PC-3 (cell line): ENCODE measurements around the gene HOXC4. TPM values are rescaled to one million over a fixed set of nuclear protein-coding genes. Genes with fewer than 3 reads are reported as not detected.

Source experiments
- ATAC-seq: fragments of 200-7000 bp; cut with Tn5 transposase; 2 replicates; pipeline ENCODE4 v1.9.1; 2020; ENCODE audit warnings: mild to moderate bottlenecking, moderate library complexity
- BruUV-seq: library from RNA; stranded (reverse); fragments of 400-500 nt; replicated peaks from 2 replicates; lab custom pipeline; 2021; lab: Mats Ljungman, UMichigan
- CTCF ChIA-PET: fragments of 300-600 bp; sonication (Branson Sonifier 250); formaldehyde crosslinking; loops from one replicate; lab custom pipeline; 2022; ENCODE audit warnings: antibody characterized with exemption; lab: Charles Lee
- POLR2A ChIA-PET: fragments of 300-600 bp; sonication (Branson Sonifier 250); formaldehyde crosslinking; loops from one replicate; lab custom pipeline; 2022; ENCODE audit warnings: antibody characterized with exemption; ENCODE audit not compliant: unreplicated experiment; lab: Charles Lee
- DNase-seq: peaks from one replicate; pipeline ENCODE4 v3.0.0-alpha.2; 2015
- H2AFZ ChIP-seq: fragments of 300-600 bp; sonication (generic); 2 replicates; pipeline ENCODE4 v1.6.0; 2016; ENCODE audit warnings: antibody characterized with exemption, low read length
- H3F3A ChIP-seq: fragments of 300-600 bp; sonication (generic); one replicate; pipeline ENCODE4 v1.6.0; 2017; ENCODE audit warnings: antibody characterized with exemption, low read length, control low read depth, mild to moderate bottlenecking; ENCODE audit not compliant: unreplicated experiment
- H3K27ac ChIP-seq: fragments of 300-600 bp; sonication (generic); 2 replicates; pipeline ENCODE4 v1.5.1; 2016; ENCODE audit warnings: mild to moderate bottlenecking, low read length
- H3K27me3 ChIP-seq: fragments of 300-600 bp; sonication (generic); 2 replicates; pipeline ENCODE4 v1.6.1; 2016; ENCODE audit warnings: low read length, mixed read lengths
- H3K36me3 ChIP-seq: fragments of 300-600 bp; sonication (generic); 2 replicates; pipeline ENCODE4 v1.6.1; 2016; ENCODE audit warnings: low read depth, mixed run types, low read length, mixed read lengths
- H3K4me1 ChIP-seq: fragments of 300-600 bp; sonication (generic); 2 replicates; pipeline ENCODE4 v1.5.1; 2016; ENCODE audit warnings: low read length; ENCODE audit not compliant: insufficient read depth
- H3K4me2 ChIP-seq: fragments of 300-600 bp; sonication (generic); 2 replicates; pipeline ENCODE4 v1.6.0; 2016; ENCODE audit warnings: low read length
- H3K4me3 ChIP-seq: fragments of 300-600 bp; sonication (generic); 2 replicates; pipeline ENCODE4 v1.5.1; 2016; ENCODE audit warnings: mild to moderate bottlenecking, low read length, mixed read lengths
- H3K79me2 ChIP-seq: fragments of 300-600 bp; sonication (generic); 2 replicates; pipeline ENCODE4 v1.6.1; 2017; ENCODE audit warnings: low read length, mixed read lengths
- H3K9ac ChIP-seq: fragments of 300-600 bp; sonication (generic); 2 replicates; pipeline ENCODE4 v1.6.0; 2016; ENCODE audit warnings: mild to moderate bottlenecking, low read length
- H3K9me2 ChIP-seq: fragments of 300-600 bp; sonication (generic); replicated peaks from 2 replicates; pipeline ENCODE4 v1.6.1; 2016; ENCODE audit warnings: mixed run types, low read length, mixed read lengths
- H3K9me3 ChIP-seq: fragments of 300-600 bp; sonication (generic); 2 replicates; pipeline ENCODE4 v1.6.1; 2016; ENCODE audit warnings: low read length, mixed read lengths
- H4K20me1 ChIP-seq: fragments of 300-600 bp; sonication (generic); 2 replicates; pipeline ENCODE4 v1.6.1; 2016; ENCODE audit warnings: low read length, mixed read lengths
- CTCF ChIP-seq: fragments of 300-600 bp; sonication (generic); conservative IDR thresholded peaks from 2 replicates; pipeline ENCODE4 v1.5.1; 2017; ENCODE audit warnings: antibody characterized with exemption, low read depth, mild to moderate bottlenecking, low read length
- EZH2 ChIP-seq: fragments of 300-600 bp; sonication (generic); IDR thresholded peaks from one replicate; pipeline ENCODE4 v1.6.1; 2017; ENCODE audit warnings: antibody characterized with exemption, mild to moderate bottlenecking, low read length; ENCODE audit not compliant: unreplicated experiment
- EZH2phosphoT487 ChIP-seq: fragments of 300-600 bp; sonication (generic); IDR thresholded peaks from 2 replicates; pipeline ENCODE4 v1.6.1; 2018; ENCODE audit warnings: mild to moderate bottlenecking, antibody characterized with exemption, low read length, borderline replicate concordance
- intact Hi-C: fragments of 100-400 bp; cut with micrococcal nuclease; formaldehyde crosslinking; loops from 2 replicates; pipeline ENCODE4 v1.9.0; 2023
- total RNA-seq: library from RNA; depleted of rRNA; stranded (reverse); fragments of >200 nt; gene quantifications from 2 replicates; pipeline ENCODE4 v1.2.3, GENCODE V29; 2014

Gene HOXC4
- total RNA-seq, 1 experiment from 2014 or later = 1.8 TPM

GRCh38 chr12:54016478-54016964 lies 37.1 kb upstream of the HOXC4 start:
- BruUV-seq = no TSS peak
- Histone ChIP-seq H3F3A (no peaks in the 10 kb centered on the region), H3K27me3 (no peaks in the 10 kb centered on the region), H3K9me3 (no peaks in the 10 kb centered on the region), H3K9ac (peak overlapping the region; percentile 89), H3K36me3 (no peaks in the 10 kb centered on the region), H3K9me2 (no peaks in the 10 kb centered on the region), H4K20me1 (no peaks in the 10 kb centered on the region), H3K27ac (peak overlapping the region; percentile 68), H2AFZ (peak overlapping the region; percentile 95), H3K4me3 (peak overlapping the region; percentile 96), H3K4me2 (peak overlapping the region; percentile 100), H3K79me2 (peaks cover 45% of the 10 kb centered on the region), H3K4me1 (peaks cover 31% of the 10 kb centered on the region)
- no peak for TF ChIP-seq EZH2phosphoT487
- ChIA-PET CTCF (interaction anchor here (0.8 to 1.9 kb wide), 5 partner anchors 8 to 235 kb away, joined by 3 to 23 read pairs (median 4); partner anchors contain the start of genes HOXC5 and HOXC8), POLR2A (interaction anchor here (0.5 to 1.6 kb wide), 2 partner anchors 264 to 309 kb away, joined by 4 to 15 read pairs; partner anchors contain the start of gene HNRNPA1)
- DNase-seq (peak; percentile 89), ATAC-seq (peak; percentile 39)
- intact Hi-C loops = no loop called here

GRCh38 chr12:54017027-54017788 lies 36.4 kb upstream of the HOXC4 start:
- intact Hi-C loops = no loop called here

More at GRCh38 chr12:54017027-54017788, 36.4 kb upstream of the HOXC4 start:
- DNase-seq (peak; percentile 22), ATAC-seq (peak; percentile 51)
- no peaks in the 10 kb centered on the region for H4K20me1 ChIP-seq
- H3K4me3 ChIP-seq = peak overlapping the region; percentile 96
- POLR2A ChIA-PET = interaction anchor here (0.5 to 1.6 kb wide), 5 partner anchors 15 to 263 kb away, joined by 3 to 11 read pairs (median 4); partner anchors contain the start of gene HNRNPA1
- H3K27ac ChIP-seq = peak overlapping the region; percentile 38
- peaks cover 51% of the 10 kb centered on the region for H3K79me2 ChIP-seq
- no peaks in the 10 kb centered on the region for H3K36me3 ChIP-seq
- no peaks in the 10 kb centered on the region for H3K9me2 ChIP-seq
- H3K27me3 ChIP-seq = no peaks in the 10 kb centered on the region
- CTCF ChIA-PET = interaction anchor here (0.7 to 1.9 kb wide), 7 partner anchors 8 to 184 kb away, joined by 3 to 23 read pairs (median 12); partner anchors contain the start of genes HOXC5 and HOXC8
- H3K9me3 ChIP-seq = no peaks in the 10 kb centered on the region
- TF ChIP-seq EZH2 (no peak), CTCF (peak; percentile 19; the same call in 1 of the 2 replicates)
- H3K9ac ChIP-seq = peak overlapping the region; percentile 89
- no peaks in the 10 kb centered on the region for H3F3A ChIP-seq
- H3K4me1 ChIP-seq = peaks cover 26% of the 10 kb centered on the region
- peak overlapping the region; percentile 100 for H3K4me2 ChIP-seq
- TSS peak; percentile 53 for BruUV-seq
- peak overlapping the region; percentile 87 for H2AFZ ChIP-seq
